Omental fat pad (tissue), 4 donors: ENCODE results near the gene ZNF558. TPM values are rescaled to one million over a fixed set of nuclear protein-coding genes. Genes with fewer than 3 reads are reported as not detected.

Experiments used
- ATAC-seq: fragments of 150-250 bp; one replicate; pipeline ENCODE4 v1.9.1; 2016; ENCODE audit warnings: mild to moderate bottlenecking, moderate library complexity; ENCODE audit not compliant: low FRiP score
- DNase-seq: peaks from one replicate; pipeline ENCODE4 v3.0.0-alpha.2; 2019; ENCODE audit warnings: low spot score
- total RNA-seq, 4 donors: library from RNA; depleted of rRNA; stranded (reverse); fragments of >200 nt; gene quantifications; one replicate each; pipeline ENCODE4 v1.1.0, GENCODE V29; 2016
- TF ChIP-seq, protein P1 (sequence below), 3 donors: fragments of 450-650 bp; IDR thresholded peaks; one replicate each; pipeline ENCODE4 v1.5.1; 2016 to 2017; ENCODE audit warnings: antibody characterized with exemption in 3 of 3, mild to moderate bottlenecking in 3 of 3, moderate library complexity in 2 of 3

ZNF558 gene
- total RNA-seq: 10 to 100 TPM; 16.1 to 34.8 (median 23.4) TPM

DNA sequence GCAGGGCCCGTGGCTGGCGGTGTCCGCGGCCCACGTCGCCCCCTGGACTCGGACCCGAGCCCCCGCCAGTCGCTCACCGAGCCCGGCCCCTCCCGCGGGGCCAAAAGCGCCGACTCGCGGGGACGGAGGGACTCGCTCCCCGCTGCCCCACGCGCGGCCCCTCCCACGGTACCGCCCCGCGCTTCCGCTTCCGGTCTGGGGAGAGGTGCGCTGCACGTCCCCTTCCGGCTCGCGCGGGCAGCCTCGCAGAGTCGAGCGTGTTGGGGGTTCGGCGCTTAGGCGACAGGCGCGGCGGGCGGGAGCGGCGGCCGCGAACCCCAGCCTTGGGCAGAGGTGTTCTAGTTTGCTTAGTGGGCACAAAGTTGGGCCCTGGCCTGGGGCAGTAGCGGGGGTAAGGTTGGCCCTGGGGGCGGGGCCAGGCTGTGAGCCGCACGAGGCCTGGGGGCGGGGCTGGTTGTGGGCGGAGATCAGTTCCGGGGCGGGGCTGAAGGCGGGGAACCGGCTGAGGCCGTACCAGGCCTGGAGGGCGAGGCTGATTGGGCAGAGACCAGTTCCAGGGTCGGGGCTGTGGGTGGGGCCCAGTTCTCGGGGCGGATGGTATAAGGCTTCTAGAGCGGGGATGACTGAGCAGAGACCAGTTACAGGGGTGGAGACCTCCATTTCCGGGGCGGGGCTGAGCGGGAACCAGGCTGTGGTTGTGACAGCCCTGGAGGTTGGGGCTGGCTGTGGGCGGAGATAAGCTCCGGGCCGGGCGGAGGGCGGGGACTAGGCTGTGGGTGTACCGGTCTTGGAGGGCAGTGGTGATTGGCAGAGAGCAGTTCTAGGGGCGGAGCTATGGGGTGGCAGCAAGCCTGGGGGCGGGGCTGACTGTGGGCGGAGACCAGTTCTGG is at the start of gene ZNF558, which contains the start of gene MBD3L1:
Gene ZNF558 (minus strand): TSS at position 173 of the 890 bp plus-strand sequence. CDS start 9,645 bp downstream, outside the sequence.
Gene MBD3L1 (plus strand): TSS at position 246 of the 890 bp plus-strand sequence. CDS start 10,302 bp downstream, outside the sequence.
- DNase-seq: peak; percentile 92
- peak; percentile 99 for ATAC-seq
- TF ChIP-seq, protein P1, sequence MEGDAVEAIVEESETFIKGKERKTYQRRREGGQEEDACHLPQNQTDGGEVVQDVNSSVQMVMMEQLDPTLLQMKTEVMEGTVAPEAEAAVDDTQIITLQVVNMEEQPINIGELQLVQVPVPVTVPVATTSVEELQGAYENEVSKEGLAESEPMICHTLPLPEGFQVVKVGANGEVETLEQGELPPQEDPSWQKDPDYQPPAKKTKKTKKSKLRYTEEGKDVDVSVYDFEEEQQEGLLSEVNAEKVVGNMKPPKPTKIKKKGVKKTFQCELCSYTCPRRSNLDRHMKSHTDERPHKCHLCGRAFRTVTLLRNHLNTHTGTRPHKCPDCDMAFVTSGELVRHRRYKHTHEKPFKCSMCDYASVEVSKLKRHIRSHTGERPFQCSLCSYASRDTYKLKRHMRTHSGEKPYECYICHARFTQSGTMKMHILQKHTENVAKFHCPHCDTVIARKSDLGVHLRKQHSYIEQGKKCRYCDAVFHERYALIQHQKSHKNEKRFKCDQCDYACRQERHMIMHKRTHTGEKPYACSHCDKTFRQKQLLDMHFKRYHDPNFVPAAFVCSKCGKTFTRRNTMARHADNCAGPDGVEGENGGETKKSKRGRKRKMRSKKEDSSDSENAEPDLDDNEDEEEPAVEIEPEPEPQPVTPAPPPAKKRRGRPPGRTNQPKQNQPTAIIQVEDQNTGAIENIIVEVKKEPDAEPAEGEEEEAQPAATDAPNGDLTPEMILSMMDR (IDR thresholded peaks at IDR 0.05): no peak

DNA sequence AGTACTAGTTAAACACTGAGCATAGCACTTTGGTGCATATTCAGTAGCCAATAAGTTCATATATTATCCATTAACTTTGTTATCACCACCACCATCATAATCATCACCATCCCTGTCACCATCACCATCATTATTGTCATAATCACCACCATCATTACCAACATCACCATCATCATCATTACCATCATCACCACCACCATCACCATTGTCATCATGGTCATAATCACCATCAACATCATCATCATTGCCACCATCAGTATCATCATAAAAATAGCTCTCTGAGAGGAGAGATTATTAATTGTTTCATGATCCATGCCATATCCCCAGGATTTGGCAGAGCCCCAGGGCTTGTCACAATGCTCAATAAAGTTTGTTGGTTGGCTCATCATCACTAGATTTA is 49.4 kb upstream of the ZNF558 start:
- TF ChIP-seq, protein P1 (IDR thresholded peaks at IDR 0.05): no peak
- ATAC-seq (no peak), DNase-seq (no peak)

DNA sequence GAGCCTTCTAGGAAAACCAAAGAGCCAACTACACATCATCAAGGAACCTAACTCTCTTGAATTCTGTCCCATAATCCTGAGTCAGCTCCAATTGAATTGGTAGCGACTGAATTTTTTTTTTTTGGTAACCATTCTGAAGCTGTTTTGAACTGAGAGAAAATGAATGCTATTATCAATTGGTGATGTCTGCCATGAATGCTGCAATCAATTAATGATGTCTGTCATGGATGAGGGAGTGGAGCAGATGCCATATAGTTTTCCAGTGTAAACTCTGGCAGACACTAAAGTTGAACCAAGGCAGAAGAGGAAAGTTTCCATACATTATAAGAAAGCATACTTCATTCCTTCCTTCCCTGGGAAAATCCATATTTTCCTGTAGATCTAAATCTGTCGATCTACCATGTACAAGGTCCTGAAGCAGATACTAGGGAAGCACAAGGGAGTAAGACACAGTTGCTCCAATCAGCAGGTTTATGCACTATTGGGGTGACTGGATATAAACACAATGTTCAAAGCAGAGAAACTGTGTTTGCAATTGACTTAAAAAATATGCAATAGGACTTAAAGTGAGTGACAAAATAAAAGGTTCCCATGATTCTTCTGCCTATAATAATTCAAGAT is 48.9 kb upstream of the ZNF558 start:
- TF ChIP-seq, protein P1 (IDR thresholded peaks at IDR 0.05): no peak
- ATAC-seq (no peak), DNase-seq (no peak)

DNA sequence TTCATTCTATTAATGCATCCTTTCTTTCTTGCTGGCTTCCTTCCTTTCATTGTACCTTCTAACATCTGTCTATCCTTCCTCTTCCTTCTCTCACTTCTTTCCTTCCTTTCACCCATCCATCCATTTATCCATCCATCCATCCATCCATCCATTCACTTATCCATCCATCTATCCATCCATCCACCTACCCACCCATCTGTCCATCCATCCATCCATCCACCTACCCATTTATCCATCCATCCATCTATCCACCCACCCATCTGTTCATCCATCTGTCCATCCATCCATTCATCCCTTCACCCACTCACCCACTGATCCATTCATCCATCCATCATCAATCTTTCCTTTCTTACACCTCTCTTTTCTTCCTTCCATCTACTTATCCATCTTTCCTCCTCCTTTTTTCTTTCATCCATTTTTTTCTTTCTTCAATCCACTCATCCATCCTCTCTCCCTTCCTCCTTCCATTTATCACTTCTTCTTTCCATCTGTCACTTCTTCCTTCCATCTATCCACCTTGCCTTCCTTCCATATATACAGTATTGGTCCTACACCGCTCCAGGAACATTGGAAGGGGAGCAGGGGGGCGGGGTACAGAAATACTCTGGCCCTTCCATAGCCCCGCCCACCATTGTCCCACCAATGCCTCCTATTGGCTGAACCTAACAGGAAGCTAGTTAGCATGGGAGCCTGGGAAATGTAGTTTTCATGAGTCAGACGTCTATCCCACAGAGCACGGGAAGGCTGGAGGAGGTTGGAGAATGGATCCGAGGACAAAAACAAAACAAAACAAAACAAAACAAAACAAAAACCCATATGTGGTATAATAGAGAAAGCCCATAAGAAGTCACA is 46.0 kb upstream of the ZNF558 start:
- TF ChIP-seq, protein P1 (IDR thresholded peaks at IDR 0.05): no peak
- DNase-seq: no peak
- ATAC-seq: no peak

DNA sequence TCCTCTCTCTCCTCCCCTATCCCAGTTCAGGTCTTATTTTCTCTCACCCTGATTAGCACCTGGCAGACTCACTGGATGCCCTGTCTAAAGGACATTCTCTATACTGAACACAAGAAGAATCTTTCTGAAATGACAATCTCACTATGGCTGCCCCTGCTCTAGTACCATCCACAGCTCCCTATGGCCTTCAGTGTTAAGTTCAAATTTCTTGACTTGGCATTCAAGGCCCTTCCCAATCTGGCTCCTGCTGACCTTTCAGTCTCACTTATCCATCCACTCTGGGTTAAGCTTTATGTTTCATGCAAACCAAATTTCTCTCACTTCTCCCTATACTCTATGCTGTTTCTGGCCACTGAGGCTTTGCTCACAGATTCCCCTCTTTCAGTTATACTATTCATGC is 34.2 kb upstream of the ZNF558 start:
- TF ChIP-seq, protein P1 (IDR thresholded peaks at IDR 0.05): no peak
- DNase-seq (no peak), ATAC-seq (no peak)

DNA sequence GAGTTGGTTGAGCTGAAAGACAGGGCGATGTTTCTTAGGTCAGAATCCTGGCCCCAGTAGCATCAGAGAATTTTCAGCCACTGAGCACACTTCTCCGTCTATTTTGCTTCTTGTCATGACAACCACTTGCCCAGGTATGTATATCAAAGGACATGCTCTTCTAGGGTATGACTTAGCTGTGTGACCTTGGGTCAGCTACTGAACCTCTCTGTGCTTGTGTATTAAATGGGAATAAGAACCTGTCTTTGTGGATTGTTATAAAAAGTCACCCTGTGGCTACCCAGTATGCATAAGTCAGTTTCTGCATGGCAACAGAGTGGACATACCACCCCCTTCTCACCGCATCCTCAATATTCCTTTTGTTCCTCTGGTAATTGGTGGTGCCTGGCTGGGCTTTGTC is 26.2 kb upstream of the ZNF558 start:
- DNase-seq: no peak
- ATAC-seq: peak; percentile 21
- TF ChIP-seq, protein P1 (IDR thresholded peaks at IDR 0.05): no peak
